HEK293 (cell line): Measurements from ENCODE around the gene CCDC178.
A peak's percentile ranks its signal among the peaks of the same experiment; 100 is the strongest.

ENCODE experiments used
- CTCF ChIA-PET: fragments of 350-600 bp; formaldehyde crosslinking; extraction: SDS; loops from one replicate; lab custom pipeline; 2021; ENCODE audit warnings: antibody characterized with exemption; lab: Yijun Ruan, JAX
- POLR2A ChIA-PET: fragments of 300-600 bp; formaldehyde crosslinking; extraction: SDS; loops from one replicate; lab custom pipeline; 2020; ENCODE audit warnings: antibody characterized with exemption, inconsistent platforms; lab: Yijun Ruan, JAX
- H3K27ac ChIP-seq: fragments of 200-500 bp; sonication (Bioruptor generic); 2 replicates; pipeline ENCODE4 v1.5.1; 2014; ENCODE audit warnings: low read depth, low read length, control low read depth, inconsistent platforms; ENCODE audit errors: extremely low read depth
- H3K36me3 ChIP-seq, 2 experiments: fragments of 200-500 bp in 1 of 2; sonication (Bioruptor generic) in 1 of 2; 1 replicate in 1 of 2; 2 replicates in 1 of 2; pipeline ENCODE4 v1.5.1; 2014 to 2017; ENCODE audit warnings: inconsistent platforms in 2 of 2, low read length in 2 of 2; ENCODE audit not compliant: control insufficient read depth in 2 of 2, insufficient read depth in 1 of 2
- H3K4me1 ChIP-seq: fragments of 200-500 bp; sonication (Bioruptor generic); 2 replicates; pipeline ENCODE4 v1.5.1; 2014; ENCODE audit warnings: mild to moderate bottlenecking, low read length, inconsistent platforms; ENCODE audit not compliant: control insufficient read depth, insufficient read depth
- H3K4me3 ChIP-seq: 2 replicates; pipeline ENCODE4 v1.5.1; 2011; ENCODE audit warnings: low read depth, mild to moderate bottlenecking, control low read depth, low read length, moderate library complexity
- H3K9me3 ChIP-seq: fragments of 200-500 bp; sonication (Bioruptor generic); 2 replicates; pipeline ENCODE4 v1.5.1; 2014; ENCODE audit warnings: low read depth, low read length, inconsistent platforms; ENCODE audit not compliant: control insufficient read depth, insufficient read depth
- BCL11A ChIP-seq: fragments of 450-650 bp; formaldehyde crosslinking; IDR thresholded peaks from 2 replicates; pipeline ENCODE4 v1.5.1; 2016; ENCODE audit warnings: low read depth, missing biosample characterization, missing genetic modification characterization
- FEZF1 ChIP-seq: fragments of 450-650 bp; formaldehyde crosslinking; IDR thresholded peaks from 2 replicates; pipeline ENCODE4 v1.5.1; 2016; ENCODE audit warnings: missing biosample characterization, missing genetic modification characterization
- SP2 ChIP-seq: fragments of 450-650 bp; formaldehyde crosslinking; IDR thresholded peaks from 2 replicates; pipeline ENCODE4 v1.5.1; 2016; ENCODE audit warnings: missing biosample characterization, missing genetic modification characterization
- WT1 ChIP-seq: fragments of 450-650 bp; formaldehyde crosslinking; IDR thresholded peaks from 2 replicates; pipeline ENCODE4 v1.5.1; 2016; ENCODE audit warnings: missing biosample characterization, missing genetic modification characterization
- YY2 ChIP-seq: fragments of 450-650 bp; formaldehyde crosslinking; IDR thresholded peaks from 2 replicates; pipeline ENCODE4 v1.5.1; 2016; ENCODE audit warnings: missing biosample characterization, missing genetic modification characterization
- ZFP37 ChIP-seq: fragments of 450-650 bp; formaldehyde crosslinking; IDR thresholded peaks from 2 replicates; pipeline ENCODE4 v1.5.1; 2016; ENCODE audit warnings: missing biosample characterization, missing genetic modification characterization
- ZNF121 ChIP-seq: fragments of 450-650 bp; formaldehyde crosslinking; IDR thresholded peaks from 2 replicates; pipeline ENCODE4 v1.5.1; 2016; ENCODE audit warnings: missing biosample characterization, missing genetic modification characterization
- ZNF202 ChIP-seq: fragments of 450-650 bp; formaldehyde crosslinking; IDR thresholded peaks from 2 replicates; pipeline ENCODE4 v1.5.1; 2016; ENCODE audit warnings: missing biosample characterization, missing genetic modification characterization, borderline replicate concordance
- ZNF211 ChIP-seq: fragments of 450-650 bp; formaldehyde crosslinking; IDR thresholded peaks from 2 replicates; pipeline ENCODE4 v1.5.1; 2016; ENCODE audit warnings: low read depth, missing biosample characterization, missing genetic modification characterization
- ZNF274 ChIP-seq, 2 experiments: fragments of 200-500 bp in 1 of 2; fragments of 450-650 bp in 1 of 2; sonication (Bioruptor generic) in 1 of 2; formaldehyde crosslinking in 1 of 2; IDR thresholded peaks; 2 replicates each; pipeline versions ENCODE4 v1.5.1 to v1.6.1; 2014 to 2016; ENCODE audit warnings: borderline replicate concordance in 1 of 2, inconsistent platforms in 1 of 2, low read length in 1 of 2, missing biosample characterization in 1 of 2, missing genetic modification characterization in 1 of 2
- ZNF311 ChIP-seq: fragments of 450-650 bp; formaldehyde crosslinking; IDR thresholded peaks from 2 replicates; pipeline ENCODE4 v1.5.1; 2017; ENCODE audit warnings: missing biosample characterization, missing genetic modification characterization, borderline replicate concordance
- ZNF585B ChIP-seq: fragments of 450-650 bp; formaldehyde crosslinking; IDR thresholded peaks from 2 replicates; pipeline ENCODE4 v1.5.1; 2016; ENCODE audit warnings: missing biosample characterization, missing genetic modification characterization
- ZNF600 ChIP-seq: fragments of 450-650 bp; formaldehyde crosslinking; IDR thresholded peaks from 2 replicates; pipeline ENCODE4 v1.5.1; 2016; ENCODE audit warnings: missing biosample characterization, missing genetic modification characterization
- ZNF747 ChIP-seq: fragments of 450-650 bp; formaldehyde crosslinking; IDR thresholded peaks from 2 replicates; pipeline ENCODE4 v1.5.1; 2016; ENCODE audit warnings: missing biosample characterization, missing genetic modification characterization
- TF ChIP-seq, protein P1 (sequence below): fragments of 450-650 bp; formaldehyde crosslinking; conservative IDR thresholded peaks from 2 replicates; pipeline ENCODE4 v1.5.1; 2016; ENCODE audit warnings: low read depth, missing biosample characterization, missing genetic modification characterization
- TF ChIP-seq, protein P2 (sequence below): fragments of 450-650 bp; formaldehyde crosslinking; IDR thresholded peaks from 2 replicates; pipeline ENCODE4 v1.5.1; 2017; ENCODE audit warnings: missing biosample characterization, missing genetic modification characterization
- TF ChIP-seq, protein P3 (sequence below): fragments of 450-650 bp; formaldehyde crosslinking; IDR thresholded peaks from 2 replicates; pipeline ENCODE4 v1.5.1; 2017; ENCODE audit warnings: missing biosample characterization, missing genetic modification characterization
- TF ChIP-seq, protein P4 (sequence below): sonication (generic); formaldehyde crosslinking; IDR thresholded peaks from 2 replicates; pipeline ENCODE4 v1.8.1; 2022; ENCODE audit warnings: mild to moderate bottlenecking, moderate library complexity, missing genetic modification reagents
- TF ChIP-seq, protein P5 (sequence below): fragments of 450-650 bp; formaldehyde crosslinking; IDR thresholded peaks from 2 replicates; pipeline ENCODE4 v1.5.1; 2016; ENCODE audit warnings: missing biosample characterization, missing genetic modification characterization

Gene CCDC178

DNA sequence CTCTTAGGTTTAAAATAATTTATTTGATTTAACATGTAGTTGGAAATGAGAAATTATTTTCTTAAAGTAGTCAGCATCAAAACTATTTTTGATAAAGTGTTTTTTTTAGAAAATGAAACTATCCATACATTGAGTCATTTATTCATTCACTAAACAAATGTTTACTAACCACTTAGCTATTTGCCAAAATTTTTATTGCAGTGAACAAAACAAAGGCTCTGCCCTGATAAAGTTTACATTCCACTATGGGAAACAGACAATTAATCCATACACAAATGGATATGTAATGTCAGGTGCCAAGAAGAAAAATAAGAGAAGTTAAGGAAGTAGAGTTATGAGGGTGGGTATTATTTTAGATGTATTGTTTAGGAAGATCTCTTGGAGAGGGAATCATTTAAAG, 19.1 kb upstream of the CCDC178 start (continued):
- TF ChIP-seq, protein P1, sequence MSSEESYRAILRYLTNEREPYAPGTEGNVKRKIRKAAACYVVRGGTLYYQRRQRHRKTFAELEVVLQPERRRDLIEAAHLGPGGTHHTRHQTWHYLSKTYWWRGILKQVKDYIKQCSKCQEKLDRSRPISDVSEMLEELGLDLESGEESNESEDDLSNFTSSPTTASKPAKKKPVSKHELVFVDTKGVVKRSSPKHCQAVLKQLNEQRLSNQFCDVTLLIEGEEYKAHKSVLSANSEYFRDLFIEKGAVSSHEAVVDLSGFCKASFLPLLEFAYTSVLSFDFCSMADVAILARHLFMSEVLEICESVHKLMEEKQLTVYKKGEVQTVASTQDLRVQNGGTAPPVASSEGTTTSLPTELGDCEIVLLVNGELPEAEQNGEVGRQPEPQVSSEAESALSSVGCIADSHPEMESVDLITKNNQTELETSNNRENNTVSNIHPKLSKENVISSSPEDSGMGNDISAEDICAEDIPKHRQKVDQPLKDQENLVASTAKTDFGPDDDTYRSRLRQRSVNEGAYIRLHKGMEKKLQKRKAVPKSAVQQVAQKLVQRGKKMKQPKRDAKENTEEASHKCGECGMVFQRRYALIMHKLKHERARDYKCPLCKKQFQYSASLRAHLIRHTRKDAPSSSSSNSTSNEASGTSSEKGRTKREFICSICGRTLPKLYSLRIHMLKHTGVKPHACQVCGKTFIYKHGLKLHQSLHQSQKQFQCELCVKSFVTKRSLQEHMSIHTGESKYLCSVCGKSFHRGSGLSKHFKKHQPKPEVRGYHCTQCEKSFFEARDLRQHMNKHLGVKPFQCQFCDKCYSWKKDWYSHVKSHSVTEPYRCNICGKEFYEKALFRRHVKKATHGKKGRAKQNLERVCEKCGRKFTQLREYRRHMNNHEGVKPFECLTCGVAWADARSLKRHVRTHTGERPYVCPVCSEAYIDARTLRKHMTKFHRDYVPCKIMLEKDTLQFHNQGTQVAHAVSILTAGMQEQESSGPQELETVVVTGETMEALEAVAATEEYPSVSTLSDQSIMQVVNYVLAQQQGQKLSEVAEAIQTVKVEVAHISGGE (tag by site-specific recombination): no peak
- TF ChIP-seq ZNF274 (IDR thresholded peaks at IDR 0.05; ENCODE audit: low read length) (no peak), ZNF274 (tag by site-specific recombination; IDR thresholded peaks at IDR 0.05; ENCODE audit: borderline replicate concordance) (no peak), ZFP37 (no peak), ZNF747 (tag by site-specific recombination) (no peak), ZNF600 (no peak), ZNF311 (tag by site-specific recombination) (no peak), ZNF585B (no peak), SP2 (tag by site-specific recombination) (no peak), ZNF211 (tag by site-specific recombination) (no peak)
- TF ChIP-seq, protein P2, sequence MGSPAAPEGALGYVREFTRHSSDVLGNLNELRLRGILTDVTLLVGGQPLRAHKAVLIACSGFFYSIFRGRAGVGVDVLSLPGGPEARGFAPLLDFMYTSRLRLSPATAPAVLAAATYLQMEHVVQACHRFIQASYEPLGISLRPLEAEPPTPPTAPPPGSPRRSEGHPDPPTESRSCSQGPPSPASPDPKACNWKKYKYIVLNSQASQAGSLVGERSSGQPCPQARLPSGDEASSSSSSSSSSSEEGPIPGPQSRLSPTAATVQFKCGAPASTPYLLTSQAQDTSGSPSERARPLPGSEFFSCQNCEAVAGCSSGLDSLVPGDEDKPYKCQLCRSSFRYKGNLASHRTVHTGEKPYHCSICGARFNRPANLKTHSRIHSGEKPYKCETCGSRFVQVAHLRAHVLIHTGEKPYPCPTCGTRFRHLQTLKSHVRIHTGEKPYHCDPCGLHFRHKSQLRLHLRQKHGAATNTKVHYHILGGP (tag by site-specific recombination): no peak
- TF ChIP-seq, protein P3, sequence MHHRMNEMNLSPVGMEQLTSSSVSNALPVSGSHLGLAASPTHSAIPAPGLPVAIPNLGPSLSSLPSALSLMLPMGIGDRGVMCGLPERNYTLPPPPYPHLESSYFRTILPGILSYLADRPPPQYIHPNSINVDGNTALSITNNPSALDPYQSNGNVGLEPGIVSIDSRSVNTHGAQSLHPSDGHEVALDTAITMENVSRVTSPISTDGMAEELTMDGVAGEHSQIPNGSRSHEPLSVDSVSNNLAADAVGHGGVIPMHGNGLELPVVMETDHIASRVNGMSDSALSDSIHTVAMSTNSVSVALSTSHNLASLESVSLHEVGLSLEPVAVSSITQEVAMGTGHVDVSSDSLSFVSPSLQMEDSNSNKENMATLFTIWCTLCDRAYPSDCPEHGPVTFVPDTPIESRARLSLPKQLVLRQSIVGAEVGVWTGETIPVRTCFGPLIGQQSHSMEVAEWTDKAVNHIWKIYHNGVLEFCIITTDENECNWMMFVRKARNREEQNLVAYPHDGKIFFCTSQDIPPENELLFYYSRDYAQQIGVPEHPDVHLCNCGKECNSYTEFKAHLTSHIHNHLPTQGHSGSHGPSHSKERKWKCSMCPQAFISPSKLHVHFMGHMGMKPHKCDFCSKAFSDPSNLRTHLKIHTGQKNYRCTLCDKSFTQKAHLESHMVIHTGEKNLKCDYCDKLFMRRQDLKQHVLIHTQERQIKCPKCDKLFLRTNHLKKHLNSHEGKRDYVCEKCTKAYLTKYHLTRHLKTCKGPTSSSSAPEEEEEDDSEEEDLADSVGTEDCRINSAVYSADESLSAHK (tag by site-specific recombination): no peak

DNA sequence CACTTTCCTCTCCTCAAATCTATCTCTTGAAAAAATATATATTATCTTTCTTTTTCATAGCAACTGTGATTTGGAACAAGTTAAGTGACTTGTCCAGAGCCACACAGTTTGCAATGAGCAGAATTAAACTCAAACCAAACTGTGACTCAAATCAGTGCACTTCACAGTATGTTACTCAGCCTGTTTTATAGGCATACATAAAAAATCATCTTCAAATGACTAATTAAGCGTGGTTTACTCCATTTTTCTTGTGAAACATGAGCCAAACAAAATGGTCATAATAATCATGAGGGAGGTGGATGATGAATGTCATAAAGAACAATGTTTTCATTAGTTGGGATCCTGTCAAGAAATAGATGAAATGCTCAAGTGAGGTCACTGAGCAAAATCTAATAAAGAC, 6.1 kb upstream of the CCDC178 start:
- ChIA-PET POLR2A (no interaction called here), CTCF (interaction anchor here (1.3 kb wide), 1 partner anchor 214 kb away, joined by 4 read pairs; no protein-coding TSS in a partner anchor)
- no peaks in the 10 kb centered on the region for H3K4me1 ChIP-seq
- no peak overlapping the region for H3K27ac ChIP-seq
- H3K4me3 ChIP-seq: no peak overlapping the region
- H3K9me3 ChIP-seq: no peaks in the 10 kb centered on the region
- H3K36me3 ChIP-seq: no peaks in the 10 kb centered on the region
- TF ChIP-seq WT1 (tag by site-specific recombination) (0 out of 2 replicates have a peak, but pooled peaks have one; percentile 17), FEZF1 (peak; percentile 26; the same call in 1 of the 2 replicates)
- TF ChIP-seq, protein P4, sequence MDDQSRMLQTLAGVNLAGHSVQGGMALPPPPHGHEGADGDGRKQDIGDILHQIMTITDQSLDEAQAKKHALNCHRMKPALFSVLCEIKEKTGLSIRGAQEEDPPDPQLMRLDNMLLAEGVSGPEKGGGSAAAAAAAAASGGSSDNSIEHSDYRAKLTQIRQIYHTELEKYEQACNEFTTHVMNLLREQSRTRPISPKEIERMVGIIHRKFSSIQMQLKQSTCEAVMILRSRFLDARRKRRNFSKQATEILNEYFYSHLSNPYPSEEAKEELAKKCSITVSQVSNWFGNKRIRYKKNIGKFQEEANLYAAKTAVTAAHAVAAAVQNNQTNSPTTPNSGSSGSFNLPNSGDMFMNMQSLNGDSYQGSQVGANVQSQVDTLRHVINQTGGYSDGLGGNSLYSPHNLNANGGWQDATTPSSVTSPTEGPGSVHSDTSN (CRISPR knock-in tag): no peak

DNA sequence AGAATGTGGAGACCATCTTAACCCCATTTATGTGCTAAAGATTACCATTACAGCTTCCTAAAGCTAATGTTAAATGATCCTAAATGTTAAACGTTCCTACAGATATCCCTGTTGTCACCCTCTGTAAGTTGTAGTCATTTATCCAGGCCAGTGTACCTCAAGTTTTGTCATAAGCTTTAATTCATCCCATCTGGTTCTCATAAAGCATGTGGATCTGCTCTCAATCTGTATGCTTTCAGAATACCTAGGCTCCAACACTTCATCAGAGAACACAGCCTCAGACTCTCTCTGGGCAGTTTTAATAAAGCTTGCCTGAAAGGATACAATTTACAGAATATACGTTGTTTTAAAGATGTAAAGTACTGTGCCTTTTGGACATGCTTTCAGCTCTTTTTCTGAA, 4.2 kb upstream of the CCDC178 start:
- H3K4me3 ChIP-seq: no peak overlapping the region
- H3K4me1 ChIP-seq: no peaks in the 10 kb centered on the region
- H3K9me3 ChIP-seq: no peaks in the 10 kb centered on the region
- POLR2A ChIA-PET: no interaction called here
- CTCF ChIA-PET: no interaction called here
- H3K27ac ChIP-seq: no peak overlapping the region
- H3K36me3 ChIP-seq: no peaks in the 10 kb centered on the region
- TF ChIP-seq, protein P5, sequence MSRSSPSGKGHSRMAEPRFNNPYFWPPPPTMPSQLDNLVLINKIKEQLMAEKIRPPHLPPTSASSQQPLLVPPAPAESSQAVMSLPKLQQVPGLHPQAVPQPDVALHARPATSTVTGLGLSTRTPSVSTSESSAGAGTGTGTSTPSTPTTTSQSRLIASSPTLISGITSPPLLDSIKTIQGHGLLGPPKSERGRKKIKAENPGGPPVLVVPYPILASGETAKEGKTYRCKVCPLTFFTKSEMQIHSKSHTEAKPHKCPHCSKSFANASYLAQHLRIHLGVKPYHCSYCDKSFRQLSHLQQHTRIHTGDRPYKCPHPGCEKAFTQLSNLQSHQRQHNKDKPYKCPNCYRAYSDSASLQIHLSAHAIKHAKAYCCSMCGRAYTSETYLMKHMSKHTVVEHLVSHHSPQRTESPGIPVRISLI (tag by site-specific recombination): no peak
- no peak for TF ChIP-seq BCL11A (tag by site-specific recombination)
- no peak for TF ChIP-seq YY2 (tag by site-specific recombination)
- no peak for TF ChIP-seq ZNF202 (tag by site-specific recombination)
- no peak for TF ChIP-seq ZNF121 (tag by site-specific recombination)
